ENCODE measurements around the gene TRHDE. TPM values are rescaled to one million over a fixed set of nuclear protein-coding genes. Genes with fewer than 3 reads are reported as not detected.

The TRHDE gene
- total RNA-seq, 1 experiment from 2014 or later: 0.74 TPM

GRCh38 chr12:72618764-72619163, 346.6 kb downstream of the TRHDE start:
- Histone ChIP-seq H3K27ac (no peak overlapping the region), H3K27me3 (ENCODE audit: insufficient read depth, low read depth) (no peaks in the 10 kb centered on the region), H3K4me1 (replicated peaks; ENCODE audit: insufficient read depth) (no peaks in the 10 kb centered on the region), H2AFZ (no peak overlapping the region), H3F3A (ENCODE audit: insufficient read depth, low read depth) (no peaks in the 10 kb centered on the region), H3K4me2 (no peak overlapping the region), H4K20me1 (ENCODE audit: insufficient read depth) (no peaks in the 10 kb centered on the region), H3K9me3 (ENCODE audit: insufficient read depth, low read depth) (no peaks in the 10 kb centered on the region), H3K4me3 (no peak overlapping the region), H3K9me2 (ENCODE audit: insufficient read depth) (no peaks in the 10 kb centered on the region), H3K79me2 (ENCODE audit: low read depth) (no peaks in the 10 kb centered on the region), H3K36me3 (ENCODE audit: low read depth) (no peaks in the 10 kb centered on the region)
- no TSS peak for BruUV-seq (replicated peaks)
- ChIA-PET CTCF (no interaction called here), POLR2A (ENCODE audit: unreplicated experiment) (no interaction called here)
- DNase-seq: no peak
- TF ChIP-seq CTCF (conservative IDR thresholded peaks at IDR 0.05) (no peak), EZH2 (IDR thresholded peaks at IDR 0.05; ENCODE audit: low read depth) (no peak)
- intact Hi-C loops (cut with micrococcal nuclease; ENCODE audit: unreplicated experiment): no loop called here

- no TSS peak for BruUV-seq (replicated peaks)
- no peak overlapping the region for H3K27ac ChIP-seq
- no peaks in the 10 kb centered on the region for H3K79me2 ChIP-seq (ENCODE audit: low read depth)
- no peak overlapping the region for H2AFZ ChIP-seq
- H3K36me3 ChIP-seq (ENCODE audit: low read depth): no peaks in the 10 kb centered on the region
- no peaks in the 10 kb centered on the region for H3F3A ChIP-seq (ENCODE audit: insufficient read depth, low read depth)
- intact Hi-C loops (cut with micrococcal nuclease; ENCODE audit: unreplicated experiment): no loop called here
- ChIA-PET POLR2A (ENCODE audit: unreplicated experiment) (no interaction called here), CTCF (no interaction called here)
- no peak for TF ChIP-seq EZH2 (IDR thresholded peaks at IDR 0.05; ENCODE audit: low read depth)
- no peak for TF ChIP-seq CTCF (conservative IDR thresholded peaks at IDR 0.05)
- no peaks in the 10 kb centered on the region for H3K9me2 ChIP-seq (ENCODE audit: insufficient read depth)
- H4K20me1 ChIP-seq (ENCODE audit: insufficient read depth): no peaks in the 10 kb centered on the region
- H3K4me1 ChIP-seq (replicated peaks; ENCODE audit: insufficient read depth): no peaks in the 10 kb centered on the region
- no peaks in the 10 kb centered on the region for H3K27me3 ChIP-seq (ENCODE audit: insufficient read depth, low read depth)
- H3K4me2 ChIP-seq: no peak overlapping the region
- no peak overlapping the region for H3K4me3 ChIP-seq
- DNase-seq: no peak
- no peaks in the 10 kb centered on the region for H3K9me3 ChIP-seq (ENCODE audit: insufficient read depth, low read depth)
Measured at GRCh38 chr12:72622556-72622955, 350.4 kb downstream of the TRHDE start.

GRCh38 chr12:72631926-72632685, 359.9 kb downstream of the TRHDE start:
- Histone ChIP-seq H3F3A (ENCODE audit: insufficient read depth, low read depth) (no peaks in the 10 kb centered on the region), H3K4me3 (no peak overlapping the region), H3K9me2 (ENCODE audit: insufficient read depth) (0 out of 2 replicates have a peak, but pooled peaks cover 3% of the 10 kb centered on the region), H2AFZ (no peak overlapping the region), H4K20me1 (ENCODE audit: insufficient read depth) (no peaks in the 10 kb centered on the region), H3K4me1 (replicated peaks; ENCODE audit: insufficient read depth) (no peaks in the 10 kb centered on the region), H3K27me3 (ENCODE audit: insufficient read depth, low read depth) (no peaks in the 10 kb centered on the region), H3K27ac (no peak overlapping the region), H3K79me2 (ENCODE audit: low read depth) (no peaks in the 10 kb centered on the region), H3K4me2 (no peak overlapping the region), H3K36me3 (ENCODE audit: low read depth) (no peaks in the 10 kb centered on the region), H3K9me3 (ENCODE audit: insufficient read depth, low read depth) (no peaks in the 10 kb centered on the region)
- ChIA-PET CTCF (no interaction called here), POLR2A (ENCODE audit: unreplicated experiment) (interaction anchor here (0.7 kb wide), 1 partner anchor 908 kb away, joined by 3 read pairs; no protein-coding TSS in a partner anchor)
- intact Hi-C loops (cut with micrococcal nuclease; ENCODE audit: unreplicated experiment): no loop called here
- no TSS peak for BruUV-seq (replicated peaks)
- TF ChIP-seq EZH2 (IDR thresholded peaks at IDR 0.05; ENCODE audit: low read depth): no peak
- no peak for TF ChIP-seq CTCF (conservative IDR thresholded peaks at IDR 0.05)
- DNase-seq: no peak

Data from PC-9 (cell line).